Cerebellar cortex (tissue), 1 donor: Measurements from ENCODE around the gene PITPNB.

Experiments
- DNase-seq: peaks from one replicate; pipeline ENCODE4 v3.0.0-alpha.2; 2015; ENCODE audit warnings: low spot score

Gene PITPNB

GRCh38 chr22:27919222-27919941 lies at the start of gene PITPNB:
Gene PITPNB (minus strand): TSS chr22:27919256. CDS start chr22:27919191, 65 bp downstream.
- peak; percentile 96 for DNase-seq

GRCh38 chr22:27966168-27967064 lies 47.4 kb upstream of the PITPNB start:
- DNase-seq: no peak

GRCh38 chr22:27962268-27963044 lies 43.4 kb upstream of the PITPNB start:
- DNase-seq: peak; percentile 17

- DNase-seq: no peak
Measured at GRCh38 chr22:27961680-27962079, 42.6 kb upstream of the PITPNB start.

- no peak for DNase-seq
Measured at GRCh38 chr22:27961182-27961581, 42.1 kb upstream of the PITPNB start.

- no peak for DNase-seq
Measured at GRCh38 chr22:27959335-27960090, 40.5 kb upstream of the PITPNB start.

GRCh38 chr22:27952779-27953178 lies 33.7 kb upstream of the PITPNB start:
- DNase-seq: no peak

- no peak for DNase-seq
Measured at GRCh38 chr22:27952091-27952490, 33.0 kb upstream of the PITPNB start.

GRCh38 chr22:27949421-27949820 lies 30.4 kb upstream of the PITPNB start:
- no peak for DNase-seq

GRCh38 chr22:27948569-27948968 lies 29.5 kb upstream of the PITPNB start:
- no peak for DNase-seq

GRCh38 chr22:27947448-27947847 lies 28.4 kb upstream of the PITPNB start:
- DNase-seq: no peak

- DNase-seq: no peak
Measured at GRCh38 chr22:27941143-27941542, 22.1 kb upstream of the PITPNB start.

- no peak for DNase-seq
Measured at GRCh38 chr22:27937453-27937852, 18.4 kb upstream of the PITPNB start.

- no peak for DNase-seq
Measured at GRCh38 chr22:27935897-27936296, 16.8 kb upstream of the PITPNB start.

- no peak for DNase-seq
Measured at GRCh38 chr22:27934069-27934468, 15.0 kb upstream of the PITPNB start.

- no peak for DNase-seq
Measured at GRCh38 chr22:27933186-27933983, 14.3 kb upstream of the PITPNB start.

- DNase-seq: no peak
Measured at GRCh38 chr22:27930331-27931060, 11.4 kb upstream of the PITPNB start.

GRCh38 chr22:27927608-27928007 lies 8.6 kb upstream of the PITPNB start:
- DNase-seq: no peak

- no peak for DNase-seq
Measured at GRCh38 chr22:27925331-27925730, 6.3 kb upstream of the PITPNB start.
